ENCODE results near the gene NAV2.

Gene NAV2

GRCh38 chr11:19967787-19968186, 255.2 kb downstream of the NAV2 start:
- no peak for TF ChIP-seq CTCF (conservative IDR thresholded peaks at IDR 0.05; ENCODE audit: low read depth, low read length)
- H3K4me3 ChIP-seq (ENCODE audit: low read depth, low read length) = no peak overlapping the region
- no peak for DNase-seq (ENCODE audit: low read depth)

- no peak for DNase-seq (ENCODE audit: low read depth)
- no peak overlapping the region for H3K4me3 ChIP-seq (ENCODE audit: low read depth, low read length)
- no peak for TF ChIP-seq CTCF (conservative IDR thresholded peaks at IDR 0.05; ENCODE audit: low read depth, low read length)
These were observed 256.2 kb downstream of the NAV2 start for GRCh38 chr11:19968860-19969259.

- no peak overlapping the region for H3K4me3 ChIP-seq (ENCODE audit: low read depth, low read length)
- TF ChIP-seq CTCF (conservative IDR thresholded peaks at IDR 0.05; ENCODE audit: low read depth, low read length) = no peak
- no peak for DNase-seq (ENCODE audit: low read depth)
These were observed 258.3 kb downstream of the NAV2 start for GRCh38 chr11:19970944-19971343.

GRCh38 chr11:19972091-19972490, 259.5 kb downstream of the NAV2 start:
- no peak for DNase-seq (ENCODE audit: low read depth)
- no peak overlapping the region for H3K4me3 ChIP-seq (ENCODE audit: low read depth, low read length)
- TF ChIP-seq CTCF (conservative IDR thresholded peaks at IDR 0.05; ENCODE audit: low read depth, low read length) = no peak

- DNase-seq (ENCODE audit: low read depth) = no peak
- no peak overlapping the region for H3K4me3 ChIP-seq (ENCODE audit: low read depth, low read length)
- TF ChIP-seq CTCF (conservative IDR thresholded peaks at IDR 0.05; ENCODE audit: low read depth, low read length) = no peak
These were observed 260.0 kb downstream of the NAV2 start for GRCh38 chr11:19972651-19973050.

GRCh38 chr11:19973136-19973635, 260.5 kb downstream of the NAV2 start:
- TF ChIP-seq CTCF (conservative IDR thresholded peaks at IDR 0.05; ENCODE audit: low read depth, low read length) = no peak
- DNase-seq (ENCODE audit: low read depth) = no peak
- H3K4me3 ChIP-seq (ENCODE audit: low read depth, low read length) = no peak overlapping the region

GRCh38 chr11:19974886-19975285, 262.2 kb downstream of the NAV2 start:
- TF ChIP-seq CTCF (conservative IDR thresholded peaks at IDR 0.05; ENCODE audit: low read depth, low read length) = no peak
- no peak overlapping the region for H3K4me3 ChIP-seq (ENCODE audit: low read depth, low read length)
- no peak for DNase-seq (ENCODE audit: low read depth)
